Measurements from ENCODE around the gene IPCEF1.

- no peak for TF ChIP-seq POLR2AphosphoS5 (IDR thresholded peaks at IDR 0.05; ENCODE audit: insufficient read depth, low read depth, low read length)
- TF ChIP-seq EZH2 (IDR thresholded peaks at IDR 0.05; ENCODE audit: borderline replicate concordance, low read depth, low read length, severe bottlenecking), result no peak
- no peak for TF ChIP-seq CTCF (IDR thresholded peaks at IDR 0.05; ENCODE audit: extremely low read depth in 1 of 2, insufficient read depth in 1 of 2, low read depth in 1 of 2, low read length in 2 of 2)
- no peak for TF ChIP-seq GATA2 (IDR thresholded peaks at IDR 0.05; ENCODE audit: insufficient read depth, insufficient read length, low read depth, low read length)
These were observed 217.8 kb downstream of the IPCEF1 start for GRCh38 chr6:154138793-154139192.
